GM12891 (cell line): ENCODE measurements around the gene CDH4.

Source experiments
- PAX5 ChIP-seq: IDR thresholded peaks from 2 replicates; pipeline ENCODE4 v1.6.1; 2011; ENCODE audit warnings: low read length, moderate library complexity, mild to moderate bottlenecking; ENCODE audit not compliant: insufficient read depth, severe bottlenecking
- POLR2A ChIP-seq: IDR thresholded peaks from 2 replicates; pipeline ENCODE4 v1.6.1; 2011; ENCODE audit warnings: low read depth, low read length, control low read depth
- POLR2AphosphoS5 ChIP-seq: IDR thresholded peaks from 2 replicates; pipeline ENCODE4 v1.6.1; 2011; ENCODE audit warnings: low read depth, low read length, control low read depth
- POU2F2 ChIP-seq: IDR thresholded peaks from 2 replicates; pipeline ENCODE4 v1.6.1; 2011; ENCODE audit warnings: low read depth, mild to moderate bottlenecking, control low read depth, low read length, moderate library complexity
- SPI1 ChIP-seq: IDR thresholded peaks from 2 replicates; pipeline ENCODE4 v1.6.1; 2011; ENCODE audit warnings: low read depth, low read length, control low read depth
- TAF1 ChIP-seq: IDR thresholded peaks from 2 replicates; pipeline ENCODE4 v1.6.1; 2011; ENCODE audit warnings: low read depth, low read length, control low read depth

DNA sequence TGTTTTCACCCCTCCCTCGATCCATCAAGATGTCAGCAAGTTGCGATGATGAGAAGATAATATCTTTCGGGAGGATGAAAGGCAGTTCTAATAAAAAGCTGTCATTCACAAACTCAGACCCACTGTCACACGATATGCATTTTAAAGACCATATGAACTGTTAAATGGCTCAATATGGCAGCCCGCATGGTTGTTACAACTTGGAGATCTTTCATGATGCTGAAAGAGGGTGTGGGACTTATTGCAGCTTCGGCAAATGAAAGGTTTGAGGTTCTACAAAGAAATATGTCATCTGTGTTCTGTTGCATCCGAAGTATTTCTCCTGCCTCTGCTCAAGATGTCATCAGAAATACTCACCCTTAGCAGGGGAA lies 128.5 kb downstream of the CDH4 start:
- TF ChIP-seq POLR2AphosphoS5 (no peak), TAF1 (no peak), POLR2A (no peak), POU2F2 (no peak), PAX5 (no peak), SPI1 (no peak)
